NCI-H226 (cell line): ENCODE data around the gene GPR78.

ENCODE experiments used
- DNase-seq: peaks from one replicate; pipeline ENCODE4 v3.0.0-alpha.2; 2015

Gene GPR78

DNA sequence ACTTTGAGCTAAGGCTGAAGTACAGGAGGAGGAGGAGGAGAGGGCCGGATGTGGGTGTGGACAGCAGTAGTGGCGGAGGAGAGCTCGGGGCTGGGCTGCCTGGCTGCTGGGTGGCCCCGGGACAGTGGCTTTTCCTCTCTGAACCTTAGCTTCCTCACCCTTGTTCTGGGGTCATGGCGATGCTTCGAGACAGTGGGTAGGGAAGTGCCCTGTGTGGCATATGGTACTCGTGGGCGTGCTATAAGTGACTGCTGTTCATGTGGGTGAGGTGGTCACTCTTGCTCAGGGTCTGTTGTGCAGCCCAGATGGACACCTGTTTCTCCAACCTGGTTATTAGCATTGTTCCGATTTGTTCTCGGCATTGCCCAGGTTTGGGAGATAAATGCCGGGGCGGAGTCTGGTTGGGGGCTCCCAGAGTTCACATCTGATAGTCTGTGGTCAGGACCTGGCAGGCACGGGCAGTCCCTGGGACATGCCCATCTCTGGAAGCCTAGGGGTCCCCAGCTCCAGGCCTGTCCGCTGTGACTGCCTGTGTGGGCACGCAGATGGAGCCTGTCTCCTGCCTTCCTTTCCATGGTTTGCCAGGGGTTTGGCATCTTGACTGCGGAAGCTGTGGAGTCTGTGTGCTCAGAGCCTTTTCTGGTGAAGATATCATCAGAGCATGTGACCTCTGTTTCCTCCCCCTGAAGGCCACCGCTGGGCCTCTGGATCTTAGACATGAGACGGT, 7.4 kb downstream of the GPR78 start:
- DNase-seq = no peak

DNA sequence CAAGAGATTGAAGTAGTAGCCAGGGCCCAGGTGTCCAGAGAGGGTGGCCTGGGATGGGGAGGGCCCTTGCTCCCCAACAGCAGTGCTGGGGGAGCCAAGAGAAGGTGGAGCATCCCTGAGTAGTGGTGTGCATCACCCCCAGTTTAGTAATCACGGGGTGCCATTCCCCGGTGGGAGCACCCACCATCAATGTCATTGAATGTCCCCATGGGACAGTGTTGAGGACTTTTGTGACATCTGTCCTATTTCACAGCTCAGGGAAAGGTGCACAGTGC, 7.9 kb downstream of the GPR78 start:
- no peak for DNase-seq

DNA sequence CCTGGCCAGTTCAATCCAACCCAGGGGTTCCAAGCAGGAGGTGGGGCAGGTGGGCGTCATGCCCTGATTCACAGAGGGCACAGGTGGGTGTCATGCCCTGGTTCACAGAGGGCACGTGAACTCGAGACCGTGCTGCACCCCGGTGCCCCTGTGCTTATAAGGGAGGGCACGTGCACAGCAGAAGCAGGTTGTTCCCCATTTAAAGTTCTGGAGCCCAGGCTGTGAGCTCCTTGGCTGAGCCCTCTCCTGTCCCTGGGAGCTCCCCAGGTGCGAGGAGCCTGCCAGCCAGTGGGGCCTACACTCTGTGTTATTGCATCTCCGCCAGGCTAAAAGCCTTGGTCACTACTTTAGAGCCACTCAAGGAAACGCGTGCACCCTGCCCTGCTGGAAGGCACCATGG, 9.1 kb downstream of the GPR78 start:
- DNase-seq = no peak

DNA sequence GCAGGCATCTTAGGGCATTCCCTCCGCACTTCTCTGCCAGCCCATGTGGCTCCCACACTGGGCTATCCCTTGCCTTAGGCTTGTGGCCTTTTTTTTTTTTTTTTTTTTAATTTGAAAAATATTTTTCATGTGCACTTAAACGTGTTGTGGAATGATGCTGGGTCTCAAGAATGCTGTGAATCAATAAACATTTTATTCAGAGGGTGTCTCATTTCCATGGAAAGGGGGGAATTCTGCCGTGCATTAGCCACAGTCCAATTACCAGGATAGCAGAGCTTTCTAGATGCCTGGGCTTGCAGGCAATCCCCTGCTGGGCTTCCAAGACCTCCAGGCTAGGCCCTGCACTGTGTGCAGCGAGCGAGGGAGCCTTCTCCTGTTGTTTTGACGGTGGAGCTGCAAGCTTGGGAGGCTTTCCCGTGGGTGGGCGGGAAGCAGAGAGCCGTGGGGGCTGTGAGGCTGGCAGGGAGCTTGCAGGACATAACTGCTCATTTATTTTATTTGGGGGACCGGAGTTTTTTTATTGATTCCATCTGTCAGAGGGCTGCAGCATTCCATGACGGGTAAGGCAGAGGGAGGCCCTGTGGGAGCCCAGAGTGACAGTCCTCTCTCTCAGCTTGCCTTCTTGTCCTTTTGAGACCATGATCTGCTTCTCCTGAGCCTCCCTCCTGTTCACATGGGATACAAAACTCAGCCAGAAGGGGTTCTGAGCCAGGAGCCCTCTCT, 9.8 kb downstream of the GPR78 start:
- no peak for DNase-seq

DNA sequence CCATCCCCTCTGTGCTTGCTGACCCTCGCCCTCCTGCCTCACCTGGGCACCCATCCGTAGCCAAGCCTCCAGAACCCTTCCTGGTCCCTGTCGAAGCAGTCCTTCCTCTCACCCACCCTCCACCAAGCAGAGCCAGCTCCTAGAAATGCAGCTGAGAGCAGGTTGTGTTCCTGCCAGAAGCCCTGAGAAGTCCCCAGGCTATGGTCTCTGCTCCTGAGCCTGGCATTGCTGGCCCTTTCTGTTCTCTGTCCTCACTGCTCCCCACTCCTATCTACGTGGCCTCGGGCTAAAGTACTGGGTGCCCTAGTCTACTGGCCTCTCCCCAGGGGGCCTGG, 10.3 kb downstream of the GPR78 start:
- no peak for DNase-seq

DNA sequence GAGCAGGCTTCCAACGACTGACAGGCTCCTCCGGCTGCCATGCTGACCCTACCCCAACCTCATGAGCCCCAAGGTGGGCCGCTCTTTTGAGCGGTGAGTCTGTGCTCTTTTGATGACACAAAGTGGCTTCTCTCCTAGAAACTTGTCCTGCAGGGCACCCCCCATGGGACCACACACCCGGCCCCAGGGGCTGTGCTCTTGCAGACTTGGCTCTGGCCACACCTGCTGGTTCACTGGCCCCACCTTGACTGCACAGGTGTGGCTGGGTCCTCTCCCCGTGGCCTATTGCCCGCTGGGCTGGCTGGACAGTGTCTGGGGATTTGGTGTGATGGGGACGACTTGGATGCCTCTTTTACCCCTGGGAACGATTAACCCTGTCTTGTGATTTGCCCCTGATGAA, 10.9 kb downstream of the GPR78 start:
- DNase-seq = no peak

DNA sequence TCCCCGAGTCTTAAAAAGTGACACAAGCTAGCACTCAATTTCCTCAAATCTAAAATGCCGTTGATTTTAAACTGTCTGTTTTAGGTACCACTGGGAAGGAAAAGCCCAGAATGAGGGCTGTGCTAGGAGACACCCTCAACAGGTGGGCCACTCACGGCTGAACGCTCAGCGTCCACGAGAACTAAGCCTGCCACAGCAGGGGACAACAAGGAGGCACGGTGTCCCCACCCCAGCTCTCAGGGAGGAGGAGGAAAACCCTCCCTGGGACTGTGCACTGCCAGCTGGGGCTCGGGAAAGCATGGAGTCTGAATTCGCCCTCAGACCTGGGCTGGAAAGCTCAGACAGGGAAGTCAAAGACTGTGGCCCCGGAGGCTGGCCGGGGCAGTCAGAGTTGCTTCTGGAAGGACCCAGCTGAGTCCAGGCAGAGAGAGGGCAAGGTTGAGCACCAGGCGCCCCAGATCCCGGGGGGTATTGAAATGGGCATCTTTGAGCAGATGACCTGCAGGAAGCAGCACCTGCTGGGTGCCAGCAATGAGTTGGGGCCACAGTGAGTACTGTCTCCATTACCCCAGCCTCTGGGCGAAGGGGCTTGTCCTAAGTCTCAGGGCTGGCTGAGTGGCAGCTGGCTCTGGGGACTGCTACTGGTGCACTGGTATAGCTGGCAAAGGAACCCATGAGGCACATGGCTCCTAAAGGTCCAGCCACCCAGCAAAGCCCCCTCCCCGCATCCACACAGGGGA, 11.6 kb downstream of the GPR78 start:
- DNase-seq = no peak

DNA sequence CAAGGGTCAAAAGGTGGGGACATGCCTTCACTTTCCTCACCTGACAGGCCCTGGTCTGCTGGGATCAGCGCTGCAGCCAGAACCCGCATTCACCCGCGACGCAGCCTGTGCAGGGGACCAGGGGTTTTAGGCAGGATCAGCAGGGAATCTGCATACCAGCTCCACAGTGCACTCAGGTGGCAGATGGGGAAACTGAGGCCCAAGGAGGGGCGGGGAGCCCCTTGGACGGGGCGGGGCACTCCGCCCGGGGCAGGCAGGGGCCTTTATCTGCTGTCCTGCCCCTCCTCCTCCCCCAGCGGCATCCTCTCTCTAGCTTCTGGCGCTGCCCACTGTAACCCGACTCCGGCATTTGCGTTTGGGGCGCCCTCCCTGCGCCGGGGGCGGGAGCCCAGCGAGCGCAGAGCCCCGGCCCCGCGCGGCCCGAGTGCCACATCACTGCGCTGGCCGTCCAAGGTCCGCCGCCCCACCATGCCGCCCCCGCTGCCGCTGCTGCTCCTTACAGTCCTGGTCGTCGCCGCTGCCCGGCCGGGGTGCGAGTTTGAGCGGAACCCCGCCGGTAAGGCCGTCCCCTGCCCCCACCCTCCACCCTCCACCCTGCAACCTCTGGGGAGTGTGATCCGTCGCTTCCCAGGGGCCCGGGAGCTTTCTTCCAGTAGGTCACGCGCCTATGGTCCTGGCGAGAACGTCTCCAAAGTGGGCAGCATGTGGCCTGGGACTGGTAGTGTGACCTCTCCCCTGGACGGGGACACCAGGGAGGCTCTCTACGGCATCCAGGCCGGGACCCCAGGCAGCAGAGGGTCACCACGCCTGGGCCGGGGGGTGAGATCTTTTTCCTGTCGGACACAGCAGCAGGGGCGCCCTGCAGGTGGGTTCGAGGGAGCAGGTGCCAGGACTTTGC, 12.4 kb downstream of the GPR78 start, which contains the start of gene CPZ:
TSS of gene CPZ (plus strand) at position 400 of the 898 bp plus-strand sequence. CDS start at position 469, 69 bp downstream.
- peak; percentile 59 for DNase-seq

DNA sequence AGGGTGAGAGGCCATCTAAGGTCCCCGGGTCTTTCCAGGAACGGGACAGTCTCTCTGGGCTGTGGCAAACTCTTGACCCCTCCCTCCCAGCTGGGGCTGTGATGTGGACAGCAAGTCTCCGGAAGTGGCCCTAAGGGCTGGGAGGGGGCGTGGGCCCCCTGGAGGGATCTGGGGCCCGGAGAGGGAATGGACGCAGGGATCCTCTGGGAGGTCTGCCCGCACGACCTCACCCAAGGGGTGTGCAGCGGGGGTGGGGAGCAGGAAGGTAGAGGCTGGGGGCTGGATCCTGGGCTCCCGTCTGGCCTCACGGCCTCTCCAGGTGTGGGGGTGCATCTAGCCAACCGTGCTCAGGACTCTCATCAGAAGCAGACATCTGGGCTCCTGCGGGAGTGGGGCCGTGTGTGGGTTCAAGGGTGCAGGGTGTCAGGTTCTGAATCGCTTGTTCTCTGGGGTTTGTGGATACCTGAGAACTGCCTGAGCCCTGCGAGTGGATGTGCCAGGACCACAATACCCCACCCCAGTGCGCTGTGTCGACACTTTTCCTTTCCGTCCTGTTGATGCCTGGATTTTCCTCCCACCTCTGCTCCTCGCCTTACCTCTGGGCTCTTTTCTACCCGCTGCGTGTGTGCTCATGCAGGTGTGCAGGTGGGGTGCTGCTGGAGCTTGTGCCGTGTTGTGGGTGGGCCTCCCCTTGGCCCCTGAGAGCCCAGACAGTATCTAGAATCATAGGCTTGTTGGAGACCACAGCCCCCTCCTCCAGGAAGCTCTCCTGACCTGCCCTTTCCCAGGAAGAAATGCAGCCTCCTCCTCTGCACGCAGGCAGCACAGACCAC, 13.3 kb downstream of the GPR78 start:
- no peak for DNase-seq

DNA sequence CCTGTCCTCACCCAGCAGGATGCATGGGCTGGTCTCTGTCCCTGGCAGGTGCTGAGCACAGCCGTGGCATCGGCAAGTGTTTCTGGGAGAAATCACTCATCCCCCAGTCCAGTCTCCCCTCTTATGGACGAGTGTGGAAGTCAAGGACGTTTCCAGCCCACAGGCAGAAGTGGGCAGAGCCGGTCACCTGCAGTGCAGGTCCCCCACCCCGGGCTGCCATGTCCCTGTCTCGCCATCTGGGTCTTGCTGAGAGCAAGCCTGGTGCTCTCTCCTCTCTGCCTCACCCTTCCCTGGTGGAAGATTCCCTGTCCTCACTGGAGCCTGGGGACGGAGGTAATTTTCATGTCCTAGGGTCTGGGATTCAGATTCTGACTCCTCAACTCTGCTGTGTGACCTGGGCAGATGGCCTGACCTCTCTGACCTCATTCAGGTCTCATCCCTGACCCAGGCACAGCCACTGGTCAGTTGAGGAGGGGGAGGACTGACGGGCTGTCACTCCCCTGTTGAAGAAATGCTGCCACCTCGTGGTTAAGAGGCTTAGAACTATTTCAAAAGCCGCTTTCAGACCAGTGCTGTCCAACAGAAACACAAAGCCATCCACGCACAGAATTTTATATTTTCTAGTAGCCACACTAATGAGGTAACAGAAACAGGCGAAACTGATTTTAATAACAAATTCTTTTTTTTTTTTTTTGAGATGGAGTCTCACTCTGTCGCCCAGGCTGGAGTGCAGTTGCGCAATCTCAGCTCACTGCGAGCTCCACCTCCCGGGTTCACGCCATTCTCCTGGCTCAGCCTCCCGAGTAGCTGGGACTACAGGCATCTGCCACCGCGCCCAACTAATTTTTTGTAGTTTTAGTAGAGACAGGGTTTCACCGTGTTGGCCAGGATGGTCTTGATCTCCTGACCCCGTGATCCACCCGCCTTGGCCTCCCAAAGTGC, 14.2 kb downstream of the GPR78 start:
- peak; percentile 57 for DNase-seq

DNA sequence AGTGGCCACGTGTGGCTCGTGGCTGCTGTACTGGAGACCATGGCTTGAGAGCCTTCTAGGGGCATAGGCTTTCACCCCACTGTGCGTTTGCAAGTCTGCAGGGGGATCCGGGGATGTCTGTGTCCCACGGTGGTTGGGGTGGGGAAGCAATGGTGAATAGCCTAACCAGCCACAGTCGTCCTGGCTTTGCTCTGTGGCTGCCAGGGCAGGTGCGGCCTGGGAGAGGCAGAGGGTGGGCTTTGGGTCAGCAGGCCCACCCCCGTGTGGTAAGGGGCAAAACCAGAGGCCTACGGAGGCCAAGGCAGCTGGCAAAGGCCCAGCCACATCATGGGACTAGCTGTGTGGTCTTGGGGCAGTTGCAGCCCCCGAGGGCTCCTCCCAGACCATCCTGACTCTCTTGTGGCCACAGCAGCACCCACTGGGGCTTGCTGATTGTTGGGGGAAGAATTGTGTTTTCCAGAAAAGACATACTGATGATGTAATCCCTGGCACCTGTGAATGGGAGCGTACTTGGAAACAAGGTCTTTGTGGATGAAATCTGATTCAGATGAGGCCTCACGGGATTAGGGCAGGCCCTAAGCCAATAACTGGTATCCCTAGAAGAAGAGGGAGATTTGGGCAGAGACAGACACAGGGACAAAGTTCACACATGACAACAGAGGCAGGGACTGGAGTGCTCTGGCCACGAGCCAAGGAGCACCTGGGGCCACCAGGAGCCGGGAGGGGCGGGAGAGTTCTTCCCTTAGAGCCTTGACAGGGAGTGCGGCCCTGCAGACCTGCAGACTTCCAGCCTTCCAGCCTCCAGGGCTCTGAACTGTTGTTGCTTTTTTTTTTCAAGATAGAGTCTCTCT, 15.3 kb downstream of the GPR78 start:
- DNase-seq = no peak

DNA sequence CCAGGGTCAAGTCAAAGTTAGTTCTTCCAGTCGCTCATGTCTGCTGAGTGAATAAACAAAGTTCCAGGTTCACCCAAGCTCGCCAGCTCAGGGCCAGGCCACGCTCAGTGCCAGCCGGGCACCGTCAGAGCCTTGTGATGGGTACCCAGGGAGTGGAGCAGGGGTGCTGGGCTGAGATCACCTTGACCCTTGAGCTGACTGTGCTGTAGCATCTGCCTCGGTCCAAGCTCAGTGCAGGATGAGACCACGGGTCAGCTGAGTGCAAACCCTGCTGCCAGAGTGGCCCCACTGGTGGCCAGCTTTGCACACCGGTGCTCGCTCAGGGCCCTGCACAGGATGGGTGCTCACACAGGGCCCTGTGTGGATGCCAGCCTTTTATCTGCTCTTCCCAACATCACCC, 16.7 kb downstream of the GPR78 start:
- DNase-seq = no peak

DNA sequence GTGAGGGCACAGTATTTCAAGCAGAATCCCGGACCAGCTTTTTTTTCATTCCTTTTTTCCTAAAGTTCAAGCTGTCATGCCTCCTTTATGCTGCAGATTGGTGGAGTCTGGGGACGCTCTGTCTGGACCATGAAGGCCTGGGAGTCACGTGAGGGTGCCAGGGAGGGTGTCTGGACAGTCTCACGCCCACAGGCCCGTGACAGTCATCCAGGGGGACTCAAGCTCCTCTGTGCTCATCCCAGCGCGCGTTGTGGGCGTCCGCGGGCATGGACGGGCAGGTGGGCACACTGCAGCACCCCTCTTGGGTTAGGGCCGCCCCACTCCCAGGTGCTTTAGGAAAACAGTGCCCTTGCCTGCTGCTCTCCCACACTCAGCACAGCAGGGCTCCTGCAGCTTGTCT, 17.1 kb downstream of the GPR78 start:
- no peak for DNase-seq

DNA sequence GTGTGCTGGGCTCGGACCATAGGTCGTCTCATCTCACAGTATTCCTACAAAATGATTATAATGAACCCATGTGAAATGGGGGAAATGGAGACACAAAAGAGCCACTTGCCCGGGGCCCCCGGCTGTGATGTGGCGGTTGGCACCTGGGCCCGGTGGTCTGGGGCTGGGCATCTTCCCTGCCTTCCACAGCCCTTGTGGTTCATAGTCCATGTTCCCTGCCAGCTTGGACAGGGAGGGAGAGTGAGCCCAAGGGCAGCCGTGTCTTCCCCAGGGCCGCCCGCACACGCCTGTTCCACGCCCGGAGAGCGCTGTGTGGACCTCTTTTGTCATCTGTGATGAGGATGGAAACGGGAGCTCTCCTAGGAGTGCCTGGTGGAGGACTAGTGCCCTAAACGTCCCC, 17.6 kb downstream of the GPR78 start:
- DNase-seq = no peak

DNA sequence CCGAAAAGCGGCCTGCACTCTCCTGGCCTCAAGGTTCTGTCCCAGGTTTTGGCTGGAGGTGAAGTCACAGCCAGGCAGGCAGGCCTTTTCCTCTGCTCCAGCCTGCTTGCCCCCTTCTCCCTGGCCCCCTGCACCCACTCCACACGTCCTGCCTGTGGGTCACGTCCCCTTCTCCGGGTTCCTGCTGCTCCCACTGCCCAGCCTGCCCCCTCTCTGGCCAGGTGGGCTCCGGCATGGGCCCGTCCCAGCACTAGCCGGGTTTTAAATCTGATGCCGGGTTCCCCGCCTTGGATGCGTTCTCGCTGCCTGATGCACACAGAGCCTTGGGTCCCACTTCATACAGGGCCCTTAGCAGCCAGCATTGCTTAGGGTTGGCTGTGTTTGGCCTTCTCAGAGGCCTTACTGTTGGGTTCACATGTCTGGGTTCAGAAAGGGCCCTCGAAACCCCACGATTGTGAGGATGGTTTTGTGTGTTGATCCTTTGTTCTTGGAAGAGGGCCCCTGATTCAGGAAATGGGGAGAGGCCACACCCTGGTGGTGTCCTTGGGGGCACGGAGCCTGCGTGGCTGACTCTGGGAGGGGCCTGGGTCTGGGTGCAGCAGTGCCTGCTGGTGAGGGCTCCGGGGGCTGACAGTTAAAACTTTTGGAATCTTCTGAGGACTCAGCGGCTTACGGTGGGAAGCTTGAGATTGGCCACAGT, 18.3 kb downstream of the GPR78 start:
- no peak for DNase-seq

DNA sequence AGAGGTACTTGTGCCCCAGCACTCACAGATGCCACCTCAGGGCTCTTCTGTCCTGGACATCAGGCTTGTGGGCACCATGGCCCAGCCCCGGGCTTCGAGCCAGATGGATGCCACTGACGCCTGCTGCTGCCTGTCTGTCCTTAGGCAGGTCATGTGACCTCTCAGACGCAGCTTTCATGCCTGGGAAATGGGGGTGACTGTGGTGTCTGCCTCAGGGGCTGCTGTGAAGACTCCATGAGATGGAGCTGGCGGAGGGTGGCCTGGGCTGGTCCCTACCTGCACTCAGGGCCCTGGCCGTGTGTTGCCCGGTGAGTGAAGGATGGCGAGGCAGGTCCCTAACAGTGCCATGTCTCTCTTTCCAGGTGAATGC, 18.9 kb downstream of the GPR78 start:
- DNase-seq = no peak

DNA sequence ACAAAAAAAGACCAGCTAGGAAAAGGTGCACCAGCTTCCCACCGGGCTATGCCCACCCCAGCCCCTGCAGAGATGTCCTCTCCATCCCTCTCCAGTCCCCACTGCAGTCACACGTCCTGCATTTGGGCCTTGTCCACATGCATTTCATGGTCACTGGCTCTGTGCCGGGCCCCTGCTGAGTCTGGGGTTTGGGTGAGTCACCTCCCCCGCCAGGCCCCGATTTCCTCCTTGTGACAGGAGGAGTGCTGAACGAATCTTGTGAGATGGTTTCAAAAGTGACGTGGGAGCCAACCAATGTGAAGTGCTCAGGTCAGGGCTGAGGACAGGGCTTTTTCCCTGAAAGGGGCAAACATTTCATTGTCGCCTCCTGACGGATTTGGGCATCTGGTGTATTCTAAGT, 19.5 kb downstream of the GPR78 start:
- DNase-seq = no peak

DNA sequence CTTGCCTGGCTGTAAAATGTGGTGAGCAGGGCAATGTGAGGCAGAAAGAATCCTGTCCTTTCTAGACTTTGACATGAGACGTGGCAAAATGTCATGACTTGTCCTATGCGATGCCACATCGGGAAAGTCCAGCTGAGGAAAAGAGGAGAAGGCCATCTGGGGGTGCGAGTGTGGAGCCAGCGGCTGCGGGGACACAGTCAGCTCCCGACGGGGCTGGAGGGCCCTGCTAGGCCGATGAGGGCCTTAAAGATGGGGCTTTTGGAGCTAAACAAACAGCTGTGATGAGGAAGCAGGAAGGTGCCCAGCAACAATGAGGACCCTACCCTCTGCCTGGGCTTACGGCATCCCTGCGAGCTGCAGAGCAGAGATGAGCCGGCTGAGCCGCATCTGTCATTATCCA, 20.1 kb downstream of the GPR78 start:
- DNase-seq = no peak

DNA sequence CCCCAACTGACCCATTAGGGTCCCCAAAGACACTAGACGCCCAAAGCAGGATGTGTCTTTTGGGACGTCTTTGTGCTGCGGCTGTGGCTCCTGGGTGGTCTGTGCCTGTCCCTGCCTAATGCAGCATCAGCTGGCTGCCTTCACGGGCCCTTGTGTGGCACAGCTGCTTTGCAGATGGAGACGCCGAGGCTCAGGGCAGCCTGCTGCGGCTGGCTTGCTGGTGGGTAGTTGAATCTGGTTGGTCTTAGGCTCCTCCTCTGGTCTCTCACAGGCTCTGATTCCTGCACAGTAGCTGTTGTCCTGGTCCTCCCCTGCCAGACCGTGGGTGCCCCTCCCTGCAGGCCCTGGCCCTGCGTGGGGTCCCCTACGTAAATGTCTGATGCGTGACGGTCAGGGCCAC, 20.5 kb downstream of the GPR78 start:
- no peak for DNase-seq

DNA sequence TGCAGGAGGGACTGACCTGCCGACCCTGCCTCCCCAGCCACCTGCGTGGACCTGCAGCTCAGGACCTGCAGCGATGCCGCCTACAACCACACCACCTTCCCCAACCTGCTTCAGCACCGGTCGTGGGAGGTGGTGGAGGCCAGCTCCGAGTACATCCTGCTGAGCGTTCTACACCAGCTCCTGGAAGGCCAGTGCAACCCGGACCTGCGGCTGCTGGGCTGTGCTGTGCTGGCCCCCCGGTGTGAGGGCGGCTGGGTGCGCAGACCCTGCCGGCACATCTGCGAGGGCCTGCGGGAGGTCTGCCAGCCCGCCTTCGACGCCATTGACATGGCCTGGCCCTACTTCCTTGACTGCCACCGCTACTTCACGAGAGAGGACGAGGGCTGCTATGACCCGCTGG, 20.9 kb downstream of the GPR78 start:
- no peak for DNase-seq
